ENCODE measurements around the gene PLET1. TPM values are rescaled to one million over a fixed set of nuclear protein-coding genes. Genes with fewer than 3 reads are reported as not detected.

Gene PLET1
- total and polyA plus RNA-seq, 2 donors (not counting 3 experiments of a cell fraction or from before 2014, with no cell fraction given): not detected

- no TSS peak for BruUV-seq (replicated peaks)
- Histone ChIP-seq H3K9me1 (replicated peaks; ENCODE audit: control insufficient read depth, extremely low read depth, insufficient read depth, low read length) (no peaks in the 10 kb centered on the region), H3K27me3 (ENCODE audit: control insufficient read depth in 2 of 2, insufficient read depth in 2 of 2, low read length in 2 of 2) (no peaks in the 10 kb centered on the region), H3K4me3 (replicated peaks in 1 of 3; ENCODE audit: insufficient read depth in 1 of 3, low read depth in 1 of 3, low read length in 3 of 3) (no peak overlapping the region), H3K4me1 (ENCODE audit: control insufficient read depth, extremely low read depth, insufficient read depth, low read length) (peaks cover 26% of the 10 kb centered on the region), H2AFZ (ENCODE audit: low read depth, low read length) (no peak overlapping the region), H3K4me2 (ENCODE audit: insufficient read depth, low read length) (no peak overlapping the region), H3K79me2 (ENCODE audit: control insufficient read depth, insufficient read depth, low read length) (no peaks in the 10 kb centered on the region), H3K9me3 (replicated peaks; ENCODE audit: control insufficient read depth, insufficient read depth, low read length) (no peaks in the 10 kb centered on the region), H3K36me3 (ENCODE audit: control insufficient read depth in 2 of 2, extremely low read depth in 1 of 2, insufficient read depth in 2 of 2, low read length in 2 of 2) (no peaks in the 10 kb centered on the region), H4K20me1 (replicated peaks; ENCODE audit: control insufficient read depth, extremely low read depth, insufficient read depth, low read length) (no peaks in the 10 kb centered on the region), H3K9ac (replicated peaks; ENCODE audit: extremely low read depth, insufficient read depth, low read length) (no peak overlapping the region), H3K27ac (ENCODE audit: insufficient read depth, low read depth, low read length) (no peak overlapping the region)
- intact Hi-C loops (cut with micrococcal nuclease): loop anchor here (5.0 to 10.0 kb wide), 2 partner anchors 317 to 500 kb away; no protein-coding TSS in a partner anchor
- TF ChIP-seq GATA2 (IDR thresholded peaks at IDR 0.05; ENCODE audit: insufficient read depth, insufficient read length, low read depth, low read length) (no peak), EZH2 (IDR thresholded peaks at IDR 0.05; ENCODE audit: borderline replicate concordance, low read depth, low read length, severe bottlenecking) (no peak), POLR2A (IDR thresholded peaks at IDR 0.05; ENCODE audit: low read depth, low read length) (no peak), POLR2AphosphoS5 (IDR thresholded peaks at IDR 0.05; ENCODE audit: insufficient read depth, low read depth, low read length) (no peak), FOS (IDR thresholded peaks at IDR 0.05; ENCODE audit: borderline replicate concordance, insufficient read depth, low read length) (no peak), MYC (IDR thresholded peaks at IDR 0.05; ENCODE audit: low read depth, low read length) (no peak), MAX (IDR thresholded peaks at IDR 0.05; ENCODE audit: insufficient read depth, insufficient read length) (no peak), JUN (IDR thresholded peaks at IDR 0.05; ENCODE audit: borderline replicate concordance, insufficient read depth, insufficient read length, low read depth) (no peak), CTCF (IDR thresholded peaks at IDR 0.05; ENCODE audit: extremely low read depth in 1 of 2, insufficient read depth in 1 of 2, low read depth in 1 of 2, low read length in 2 of 2) (no peak)
- FAIRE-seq (no peak), DNase-seq (ENCODE audit: low read depth, low spot score) (no peak)
- ChIA-PET CTCF (interaction anchor here (1.4 to 3.6 kb wide), 3 partner anchors 14 to 995 kb away, joined by 6 to 16 read pairs (median 10); no protein-coding TSS in a partner anchor), POLR2A (no interaction called here)
- dilution Hi-C loops (cut with MboI; ENCODE audit: extremely low pct_ligation_motif_present, low sequenced_read_pairs): no loop called here
Measured at GRCh38 chr11:112294688-112295340, 34.2 kb upstream of the PLET1 start.

Data from endothelial cell of umbilical vein (primary cell).